ENCODE measurements around the gene OSTF1. TPM values are rescaled to one million over a fixed set of nuclear protein-coding genes. Genes with fewer than 3 reads are reported as not detected.

OSTF1 gene
- total and polyA plus RNA-seq, 3 experiments from 2014 or later: 71.9 to 170 (median 76.0) TPM

- H3K36me3 Mint-ChIP-seq: peaks cover 5 to 69% (median 28%) of the 10 kb centered on the region in 3 donors
- ChIA-PET POLR2A (interaction anchor here (0.5 kb wide), 1 partner anchor 14 kb away, joined by 3 read pairs; no protein-coding TSS in a partner anchor), CTCF (no interaction called here)
- Histone ChIP-seq H3K27ac (ENCODE audit: low read depth, low read length) (no peak overlapping the region), H3K9me3 (ENCODE audit: low read length) (no peaks in the 10 kb centered on the region), H3K36me3 (ENCODE audit: insufficient read depth, low read length) (peaks cover 14% of the 10 kb centered on the region), H3K4me3 (ENCODE audit: low read length) (no peak overlapping the region), H3K4me1 (ENCODE audit: insufficient read depth, low read length) (peaks cover 5% of the 10 kb centered on the region), H3K27me3 (ENCODE audit: insufficient read depth, low read length, poor library complexity, severe bottlenecking) (no peaks in the 10 kb centered on the region)
- H3K4me1 Mint-ChIP-seq: peaks cover 27 to 84% (median 75%) of the 10 kb centered on the region in 3 donors
- no peaks in the 10 kb centered on the region for H3K9me3 Mint-ChIP-seq
- H3K27me3 Mint-ChIP-seq: peaks cover 0 to 1% of the 10 kb centered on the region in 2 donors
- H3K27ac Mint-ChIP-seq: peak overlapping the region in 3 of 8 donors; percentile 27 to 81 (median 48)
- no peak for DNase-seq
- H3K4me3 Mint-ChIP-seq: no peak overlapping the region
Observed at GRCh38 chr9:75130172-75130571, 41.9 kb downstream of the OSTF1 start.

GRCh38 chr9:75130621-75131230 lies 42.4 kb downstream of the OSTF1 start:
- Histone ChIP-seq H3K36me3 (ENCODE audit: insufficient read depth, low read length) (peaks cover 18% of the 10 kb centered on the region), H3K9me3 (ENCODE audit: low read length) (no peaks in the 10 kb centered on the region), H3K4me3 (ENCODE audit: low read length) (no peak overlapping the region), H3K27ac (ENCODE audit: low read depth, low read length) (no peak overlapping the region), H3K27me3 (ENCODE audit: insufficient read depth, low read length, poor library complexity, severe bottlenecking) (no peaks in the 10 kb centered on the region), H3K4me1 (ENCODE audit: insufficient read depth, low read length) (peaks cover 5% of the 10 kb centered on the region)
- no peak for DNase-seq
- Mint-ChIP-seq H3K27me3 (peaks cover 0 to 1% of the 10 kb centered on the region in 2 donors), H3K9me3 (no peaks in the 10 kb centered on the region), H3K36me3 (peaks cover 5 to 71% (median 28%) of the 10 kb centered on the region in 3 donors), H3K4me3 (no peak overlapping the region), H3K27ac (peak overlapping the region in 6 of 8 donors; percentile 31 to 70 (median 67)), H3K4me1 (peaks cover 22 to 82% (median 71%) of the 10 kb centered on the region in 3 donors)
- ChIA-PET POLR2A (interaction anchor here (0.5 kb wide), 1 partner anchor 15 kb away, joined by 3 read pairs; no protein-coding TSS in a partner anchor), CTCF (interaction anchor here (1.5 kb wide), 1 partner anchor 30 kb away, joined by 3 read pairs; no protein-coding TSS in a partner anchor)

DNA sequence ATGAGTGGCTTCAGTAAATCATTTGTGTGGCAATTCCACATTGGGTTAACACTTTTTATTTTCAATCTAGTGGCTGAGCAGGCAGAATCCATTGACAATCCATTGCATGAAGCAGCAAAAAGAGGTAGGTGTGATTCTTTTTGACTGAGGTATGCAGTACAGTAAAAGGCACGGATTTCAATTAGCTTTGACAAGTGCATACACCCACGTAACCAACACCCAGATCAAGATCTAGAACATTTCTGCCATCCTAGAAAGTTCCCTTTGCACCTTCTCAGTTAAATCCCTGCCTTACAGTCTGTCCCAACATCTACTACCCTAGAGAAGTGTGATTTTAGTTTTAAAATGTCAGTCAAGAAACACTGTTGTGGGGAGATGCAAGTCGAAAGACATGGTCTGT lies 43.4 kb downstream of the OSTF1 start:
- ChIA-PET POLR2A (no interaction called here), CTCF (interaction anchor here (1.5 kb wide), 1 partner anchor 31 kb away, joined by 3 read pairs; no protein-coding TSS in a partner anchor)
- Mint-ChIP-seq H3K4me1 (peaks cover 22 to 79% (median 67%) of the 10 kb centered on the region in 3 donors), H3K27ac (peak overlapping the region; percentile 30 to 94 (median 66)), H3K36me3 (peaks cover 5 to 81% (median 33%) of the 10 kb centered on the region in 3 donors), H3K9me3 (no peaks in the 10 kb centered on the region), H3K4me3 (no peak overlapping the region), H3K27me3 (peaks cover 0 to 1% of the 10 kb centered on the region in 2 donors)
- Histone ChIP-seq H3K36me3 (ENCODE audit: insufficient read depth, low read length) (peaks cover 20% of the 10 kb centered on the region), H3K4me3 (ENCODE audit: low read length) (no peak overlapping the region), H3K4me1 (ENCODE audit: insufficient read depth, low read length) (peaks cover 3% of the 10 kb centered on the region), H3K27me3 (ENCODE audit: insufficient read depth, low read length, poor library complexity, severe bottlenecking) (no peaks in the 10 kb centered on the region), H3K9me3 (ENCODE audit: low read length) (no peaks in the 10 kb centered on the region), H3K27ac (ENCODE audit: low read depth, low read length) (no peak overlapping the region)
- no peak for DNase-seq

DNA sequence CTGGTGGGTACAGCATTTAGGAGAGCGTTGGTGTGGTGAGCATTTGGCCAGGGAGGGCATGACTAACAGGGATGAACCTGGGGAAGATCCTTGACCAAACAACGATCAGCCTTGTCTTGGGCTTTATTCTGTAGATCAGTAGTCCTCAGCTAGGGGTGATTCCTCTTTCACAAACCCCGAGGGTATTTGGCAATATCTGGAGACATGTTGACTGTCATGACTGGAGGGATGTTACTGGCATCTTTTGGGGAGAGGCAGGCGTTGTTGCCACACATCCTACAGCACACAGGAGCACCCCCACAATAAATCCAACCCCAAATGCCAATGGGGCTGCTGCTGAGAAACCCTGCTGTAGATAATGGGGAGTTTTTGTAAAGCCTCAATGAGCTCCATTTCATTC lies 43.9 kb downstream of the OSTF1 start:
- H3K9me3 Mint-ChIP-seq: no peaks in the 10 kb centered on the region
- Histone ChIP-seq H3K27ac (ENCODE audit: low read depth, low read length) (no peak overlapping the region), H3K36me3 (ENCODE audit: insufficient read depth, low read length) (peaks cover 20% of the 10 kb centered on the region), H3K4me1 (ENCODE audit: insufficient read depth, low read length) (peaks cover under 1% of the 10 kb centered on the region), H3K4me3 (ENCODE audit: low read length) (no peak overlapping the region), H3K9me3 (ENCODE audit: low read length) (no peaks in the 10 kb centered on the region), H3K27me3 (ENCODE audit: insufficient read depth, low read length, poor library complexity, severe bottlenecking) (no peaks in the 10 kb centered on the region)
- H3K27ac Mint-ChIP-seq: peak overlapping the region; percentile 5 to 94 (median 66)
- peaks cover 21 to 79% (median 67%) of the 10 kb centered on the region in 3 donors for H3K4me1 Mint-ChIP-seq
- H3K27me3 Mint-ChIP-seq: peaks cover 0 to 1% of the 10 kb centered on the region in 2 donors
- ChIA-PET CTCF (no interaction called here), POLR2A (no interaction called here)
- H3K36me3 Mint-ChIP-seq: peaks cover 7 to 85% (median 36%) of the 10 kb centered on the region in 3 donors
- DNase-seq: no peak
- H3K4me3 Mint-ChIP-seq: no peak overlapping the region

GRCh38 chr9:75133396-75133795 lies 45.1 kb downstream of the OSTF1 start:
- Histone ChIP-seq H3K27ac (ENCODE audit: low read depth, low read length) (no peak overlapping the region), H3K4me1 (ENCODE audit: insufficient read depth, low read length) (peaks cover 12% of the 10 kb centered on the region), H3K27me3 (ENCODE audit: insufficient read depth, low read length, poor library complexity, severe bottlenecking) (no peaks in the 10 kb centered on the region), H3K36me3 (ENCODE audit: insufficient read depth, low read length) (peaks cover 20% of the 10 kb centered on the region), H3K9me3 (ENCODE audit: low read length) (no peaks in the 10 kb centered on the region), H3K4me3 (ENCODE audit: low read length) (no peak overlapping the region)
- POLR2A ChIA-PET: no interaction called here
- Mint-ChIP-seq H3K27me3 (peaks cover 0 to 1% of the 10 kb centered on the region in 2 donors), H3K4me1 (peaks cover 24 to 82% (median 69%) of the 10 kb centered on the region in 3 donors), H3K4me3 (no peak overlapping the region), H3K36me3 (peaks cover 9 to 90% (median 43%) of the 10 kb centered on the region in 3 donors), H3K9me3 (no peaks in the 10 kb centered on the region), H3K27ac (peak overlapping the region; percentile 15 to 94 (median 75))
- CTCF ChIA-PET: interaction anchor here (0.8 kb wide), 1 partner anchor 9 kb away, joined by 4 read pairs; no protein-coding TSS in a partner anchor
- no peak for DNase-seq

GRCh38 chr9:75134495-75134894 lies 46.2 kb downstream of the OSTF1 start:
- Mint-ChIP-seq H3K27me3 (peaks cover 0 to under 1% of the 10 kb centered on the region in 2 donors), H3K4me3 (no peak overlapping the region), H3K4me1 (peaks cover 27 to 82% (median 69%) of the 10 kb centered on the region in 3 donors), H3K36me3 (peaks cover 9 to 87% (median 41%) of the 10 kb centered on the region in 3 donors), H3K27ac (peak overlapping the region in 6 of 8 donors; percentile 10 to 78 (median 58)), H3K9me3 (no peaks in the 10 kb centered on the region)
- H3K27ac ChIP-seq (ENCODE audit: low read depth, low read length): no peak overlapping the region
- CTCF ChIA-PET: interaction anchor here (0.9 to 1.6 kb wide), 2 partner anchors 11 to 51 kb away, joined by 3 to 4 read pairs; no protein-coding TSS in a partner anchor
- POLR2A ChIA-PET: no interaction called here
- DNase-seq: no peak
- no peaks in the 10 kb centered on the region for H3K9me3 ChIP-seq (ENCODE audit: low read length)
- H3K27me3 ChIP-seq (ENCODE audit: insufficient read depth, low read length, poor library complexity, severe bottlenecking): no peaks in the 10 kb centered on the region
- peaks cover 22% of the 10 kb centered on the region for H3K4me1 ChIP-seq (ENCODE audit: insufficient read depth, low read length)
- H3K36me3 ChIP-seq (ENCODE audit: insufficient read depth, low read length): peaks cover 20% of the 10 kb centered on the region
- H3K4me3 ChIP-seq (ENCODE audit: low read length): no peak overlapping the region

- Histone ChIP-seq H3K27me3 (ENCODE audit: insufficient read depth, low read length, poor library complexity, severe bottlenecking) (no peaks in the 10 kb centered on the region), H3K9me3 (ENCODE audit: low read length) (no peaks in the 10 kb centered on the region), H3K27ac (ENCODE audit: low read depth, low read length) (no peak overlapping the region), H3K4me3 (ENCODE audit: low read length) (no peak overlapping the region), H3K36me3 (ENCODE audit: insufficient read depth, low read length) (peaks cover 6% of the 10 kb centered on the region), H3K4me1 (ENCODE audit: insufficient read depth, low read length) (peaks cover 47% of the 10 kb centered on the region)
- POLR2A ChIA-PET: interaction anchor here (0.7 to 1.0 kb wide), 2 partner anchors 12 to 51 kb away, joined by 3 to 4 read pairs; partner anchors contain the start of gene NMRK1
- Mint-ChIP-seq H3K27me3 (no peaks in the 10 kb centered on the region), H3K4me3 (peak overlapping the region; percentile 5 to 74 (median 68)), H3K4me1 (peaks cover 50 to 81% (median 77%) of the 10 kb centered on the region in 3 donors), H3K9me3 (no peaks in the 10 kb centered on the region), H3K27ac (peak overlapping the region; percentile 25 to 99 (median 89)), H3K36me3 (peaks cover 11 to 81% (median 36%) of the 10 kb centered on the region in 3 donors)
- no peak for DNase-seq
- CTCF ChIA-PET: interaction anchor here (0.7 to 1.8 kb wide), 3 partner anchors 10 to 51 kb away, joined by 3 to 6 read pairs (median 5); no protein-coding TSS in a partner anchor
Observed at GRCh38 chr9:75138260-75139040, 50.1 kb downstream of the OSTF1 start.

Measured in CD8-positive, alpha-beta memory T cell (primary cell).